HL-60 (cell line): ENCODE data around the gene GDF3.

Experiments used
- GABPA ChIP-seq: IDR thresholded peaks from 2 replicates; pipeline ENCODE4 v1.6.1; 2012; ENCODE audit warnings: low read depth
- POLR2AphosphoS5 ChIP-seq: IDR thresholded peaks from 2 replicates; pipeline ENCODE4 v1.6.1; 2012; ENCODE audit warnings: low read depth
- REST ChIP-seq: IDR thresholded peaks from 2 replicates; pipeline ENCODE4 v1.6.1; 2012; ENCODE audit warnings: low read depth; ENCODE audit not compliant: insufficient replicate concordance
- SPI1 ChIP-seq: IDR thresholded peaks from 2 replicates; pipeline ENCODE4 v1.6.1; 2012; ENCODE audit warnings: low read depth, mild to moderate bottlenecking, borderline replicate concordance
- TF ChIP-seq, protein P1 (sequence below): IDR thresholded peaks from one replicate; pipeline ENCODE4 v1.5.1; 2011; ENCODE audit warnings: low read length, control low read depth, inconsistent platforms; ENCODE audit not compliant: insufficient read depth

- TF ChIP-seq, protein P1, sequence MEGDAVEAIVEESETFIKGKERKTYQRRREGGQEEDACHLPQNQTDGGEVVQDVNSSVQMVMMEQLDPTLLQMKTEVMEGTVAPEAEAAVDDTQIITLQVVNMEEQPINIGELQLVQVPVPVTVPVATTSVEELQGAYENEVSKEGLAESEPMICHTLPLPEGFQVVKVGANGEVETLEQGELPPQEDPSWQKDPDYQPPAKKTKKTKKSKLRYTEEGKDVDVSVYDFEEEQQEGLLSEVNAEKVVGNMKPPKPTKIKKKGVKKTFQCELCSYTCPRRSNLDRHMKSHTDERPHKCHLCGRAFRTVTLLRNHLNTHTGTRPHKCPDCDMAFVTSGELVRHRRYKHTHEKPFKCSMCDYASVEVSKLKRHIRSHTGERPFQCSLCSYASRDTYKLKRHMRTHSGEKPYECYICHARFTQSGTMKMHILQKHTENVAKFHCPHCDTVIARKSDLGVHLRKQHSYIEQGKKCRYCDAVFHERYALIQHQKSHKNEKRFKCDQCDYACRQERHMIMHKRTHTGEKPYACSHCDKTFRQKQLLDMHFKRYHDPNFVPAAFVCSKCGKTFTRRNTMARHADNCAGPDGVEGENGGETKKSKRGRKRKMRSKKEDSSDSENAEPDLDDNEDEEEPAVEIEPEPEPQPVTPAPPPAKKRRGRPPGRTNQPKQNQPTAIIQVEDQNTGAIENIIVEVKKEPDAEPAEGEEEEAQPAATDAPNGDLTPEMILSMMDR = no peak
- TF ChIP-seq POLR2AphosphoS5 = no peak
- no peak for TF ChIP-seq GABPA
- TF ChIP-seq REST = no peak
- TF ChIP-seq SPI1 = no peak
These were observed 15.6 kb upstream of the GDF3 start, which contains the start of gene DPPA3 for GRCh38 chr12:7711133-7711532.
